Stomach (tissue), 4 donors: ENCODE results near the gene KIRREL1.

Experiments used
- CTCF ChIP-seq, 7 experiments: fragments of 450-650 bp in 4 of 7; fragments of 200-600 bp in 3 of 7; sonication (generic) in 3 of 7; IDR thresholded peaks; one replicate each; pipeline ENCODE4 v1.5.1; 2016 to 2019; ENCODE audit warnings: antibody characterized with exemption in 7 of 7, control low read depth in 2 of 7, mild to moderate bottlenecking in 1 of 7
- EP300 ChIP-seq: sonication (generic); formaldehyde crosslinking; IDR thresholded peaks from one replicate; pipeline ENCODE4 v1.6.1; 2017; ENCODE audit warnings: antibody characterized with exemption
- POLR2A ChIP-seq, 4 donors: fragments of 450-650 bp; IDR thresholded peaks; one replicate each; pipeline ENCODE4 v1.6.1; 2016; ENCODE audit warnings: antibody characterized with exemption in 4 of 4, control low read depth in 2 of 4, mild to moderate bottlenecking in 1 of 4, moderate library complexity in 1 of 4
- POLR2AphosphoS5 ChIP-seq, 3 donors: sonication (generic); formaldehyde crosslinking; IDR thresholded peaks; one replicate each; pipeline ENCODE4 v1.6.1; 2016; ENCODE audit warnings: antibody characterized with exemption in 3 of 3

DNA sequence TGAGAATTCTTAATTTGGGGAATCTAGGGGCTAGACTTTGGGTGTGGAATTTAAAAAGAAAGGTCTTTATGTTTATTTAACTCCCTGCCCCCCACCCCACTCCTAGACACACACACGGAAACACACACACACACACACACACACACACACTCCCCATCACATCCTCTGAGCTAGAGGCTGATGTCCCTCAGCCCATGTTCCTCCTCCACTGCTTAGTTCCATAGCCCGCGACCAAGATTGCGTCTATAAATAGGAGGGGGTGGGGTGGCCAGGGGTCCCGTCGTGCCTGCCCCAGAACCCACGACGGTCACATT, 655 bp upstream of the KIRREL1 start:
- no peak for TF ChIP-seq CTCF (IDR thresholded peaks at IDR 0.05)
- no peak for TF ChIP-seq EP300
- TF ChIP-seq POLR2A (IDR thresholded peaks at IDR 0.05), result no peak
- TF ChIP-seq POLR2AphosphoS5 (IDR thresholded peaks at IDR 0.05), result no peak
